Omental fat pad (tissue), 4 donors: ENCODE results near the gene SEZ6. TPM values are rescaled to one million over a fixed set of nuclear protein-coding genes. Genes with fewer than 3 reads are reported as not detected.

Source experiments
- ATAC-seq: fragments of 150-250 bp; one replicate; pipeline ENCODE4 v1.9.1; 2016; ENCODE audit warnings: mild to moderate bottlenecking, moderate library complexity; ENCODE audit not compliant: low FRiP score
- DNase-seq: peaks from one replicate; pipeline ENCODE4 v3.0.0-alpha.2; 2019; ENCODE audit warnings: low spot score
- total RNA-seq, 4 donors: library from RNA; depleted of rRNA; stranded (reverse); fragments of >200 nt; gene quantifications; one replicate each; pipeline ENCODE4 v1.1.0, GENCODE V29; 2016
- TF ChIP-seq, protein P1 (sequence below), 3 donors: fragments of 450-650 bp; IDR thresholded peaks; one replicate each; pipeline ENCODE4 v1.5.1; 2016 to 2017; ENCODE audit warnings: antibody characterized with exemption in 3 of 3, mild to moderate bottlenecking in 3 of 3, moderate library complexity in 2 of 3

The SEZ6 gene
- total RNA-seq, 4 donors from 2014 or later: not detected

DNA sequence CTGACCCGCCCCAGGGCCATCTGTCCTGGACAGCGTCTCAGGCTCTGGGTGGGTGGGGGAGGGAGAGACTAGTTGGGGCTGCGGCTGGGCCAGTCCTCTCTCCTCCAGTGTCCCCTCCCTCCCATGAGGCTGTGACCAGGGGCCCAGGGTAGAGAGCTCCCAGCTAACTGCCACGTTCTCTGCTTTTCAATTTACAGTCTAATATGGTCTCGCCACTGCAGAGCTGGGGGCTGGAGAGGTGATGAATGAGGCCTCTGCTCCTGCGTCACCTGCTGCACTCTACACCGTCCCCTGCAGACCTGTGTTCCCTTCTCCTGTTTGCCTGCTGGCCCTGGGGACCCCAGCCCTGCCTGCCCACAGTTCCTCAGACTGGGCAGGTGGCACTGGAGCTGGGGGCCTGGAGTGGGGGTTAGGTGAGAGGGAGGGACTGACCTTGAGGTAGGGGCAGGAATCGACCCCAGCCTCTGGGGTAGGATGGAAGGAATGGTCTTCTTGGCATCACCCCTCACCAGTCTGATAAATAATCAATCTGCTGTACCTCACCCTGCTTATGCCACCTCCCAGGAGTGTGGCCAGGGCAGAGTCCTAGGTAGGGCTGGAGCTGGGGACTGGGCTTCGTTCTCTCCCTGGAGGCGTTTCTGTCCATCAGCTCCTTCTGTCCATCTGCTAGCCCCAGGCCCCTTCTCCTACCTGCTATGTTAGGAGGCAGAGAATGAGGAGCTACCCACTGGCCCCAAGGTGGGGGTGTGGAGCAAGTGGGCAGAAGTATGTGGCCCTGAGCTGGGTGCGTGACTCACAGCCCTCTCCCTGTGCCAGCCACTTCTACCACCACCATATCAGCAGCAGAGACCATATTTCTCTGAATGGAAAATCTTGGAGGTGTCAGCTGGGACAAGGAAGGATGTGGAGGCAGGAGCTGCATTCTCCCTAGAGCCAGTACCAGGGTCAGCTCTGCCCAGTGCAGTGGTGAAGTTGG is 12.9 kb downstream of the SEZ6 start:
- ATAC-seq (no peak), DNase-seq (no peak)
- TF ChIP-seq, protein P1, sequence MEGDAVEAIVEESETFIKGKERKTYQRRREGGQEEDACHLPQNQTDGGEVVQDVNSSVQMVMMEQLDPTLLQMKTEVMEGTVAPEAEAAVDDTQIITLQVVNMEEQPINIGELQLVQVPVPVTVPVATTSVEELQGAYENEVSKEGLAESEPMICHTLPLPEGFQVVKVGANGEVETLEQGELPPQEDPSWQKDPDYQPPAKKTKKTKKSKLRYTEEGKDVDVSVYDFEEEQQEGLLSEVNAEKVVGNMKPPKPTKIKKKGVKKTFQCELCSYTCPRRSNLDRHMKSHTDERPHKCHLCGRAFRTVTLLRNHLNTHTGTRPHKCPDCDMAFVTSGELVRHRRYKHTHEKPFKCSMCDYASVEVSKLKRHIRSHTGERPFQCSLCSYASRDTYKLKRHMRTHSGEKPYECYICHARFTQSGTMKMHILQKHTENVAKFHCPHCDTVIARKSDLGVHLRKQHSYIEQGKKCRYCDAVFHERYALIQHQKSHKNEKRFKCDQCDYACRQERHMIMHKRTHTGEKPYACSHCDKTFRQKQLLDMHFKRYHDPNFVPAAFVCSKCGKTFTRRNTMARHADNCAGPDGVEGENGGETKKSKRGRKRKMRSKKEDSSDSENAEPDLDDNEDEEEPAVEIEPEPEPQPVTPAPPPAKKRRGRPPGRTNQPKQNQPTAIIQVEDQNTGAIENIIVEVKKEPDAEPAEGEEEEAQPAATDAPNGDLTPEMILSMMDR (IDR thresholded peaks at IDR 0.05): no peak

DNA sequence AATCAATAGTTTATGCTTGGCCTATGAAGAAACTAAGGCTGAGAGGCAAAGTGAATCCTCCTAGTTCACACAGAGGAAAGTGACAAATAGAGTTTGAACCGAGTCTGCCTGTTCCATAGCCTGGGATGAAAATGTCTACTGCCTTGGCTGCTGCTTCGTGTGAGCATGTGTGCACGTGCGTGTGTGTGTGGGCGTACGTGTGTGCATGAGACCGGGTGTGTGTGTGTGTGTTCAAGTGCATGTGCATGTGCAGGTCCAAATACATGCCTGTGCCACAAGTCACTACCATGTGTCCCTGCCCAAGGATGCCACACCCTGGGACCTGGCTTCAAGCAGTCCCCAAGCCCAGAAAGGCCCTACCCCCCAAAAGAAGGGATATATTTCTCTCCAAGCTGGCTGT is 13.6 kb downstream of the SEZ6 start:
- TF ChIP-seq, protein P1 (IDR thresholded peaks at IDR 0.05): no peak
- DNase-seq (no peak), ATAC-seq (no peak)

DNA sequence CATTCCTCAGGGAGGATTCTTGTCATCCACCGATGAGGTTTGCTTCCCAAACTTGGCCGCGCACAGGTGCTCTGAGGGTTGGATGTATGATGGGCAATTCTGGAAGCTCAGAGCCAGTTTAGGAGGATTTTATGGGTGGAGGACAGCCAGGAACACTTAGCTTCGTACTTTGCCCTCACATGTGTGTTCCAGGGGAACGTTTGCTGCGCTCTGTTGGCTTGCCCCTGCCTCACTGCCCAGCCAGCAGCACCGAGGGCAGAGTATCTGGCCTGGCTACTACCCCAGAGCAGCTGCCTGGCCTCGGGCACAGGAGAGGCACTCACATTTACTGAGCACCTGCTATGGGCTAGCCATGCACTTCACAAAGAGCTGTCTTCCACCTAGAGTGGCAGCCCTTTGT is 14.1 kb downstream of the SEZ6 start:
- TF ChIP-seq, protein P1 (IDR thresholded peaks at IDR 0.05): no peak
- ATAC-seq: no peak

DNA sequence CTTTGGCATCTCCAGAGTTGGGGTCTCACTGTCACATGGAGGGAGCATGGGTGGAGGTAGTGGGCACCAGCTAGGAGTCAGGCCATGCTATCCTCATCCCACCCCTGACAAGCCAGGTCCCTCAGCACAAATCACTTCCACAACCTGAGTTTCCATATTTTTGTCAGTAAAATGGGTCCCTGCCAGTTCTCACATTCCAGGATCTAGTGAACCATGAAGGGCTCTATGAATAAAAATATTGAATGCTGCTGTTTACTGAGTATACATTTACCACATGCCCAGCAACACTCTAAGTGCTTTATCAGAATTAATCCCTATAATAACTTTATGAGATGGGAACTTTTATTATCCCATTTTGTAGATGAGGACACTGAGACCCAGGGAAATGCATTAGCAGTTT is 16.8 kb downstream of the SEZ6 start:
- TF ChIP-seq, protein P1 (IDR thresholded peaks at IDR 0.05): no peak
- no peak for ATAC-seq
- DNase-seq: no peak

More for the DNA sequence above, 14.1 kb downstream of the SEZ6 start:
- DNase-seq: no peak

DNA sequence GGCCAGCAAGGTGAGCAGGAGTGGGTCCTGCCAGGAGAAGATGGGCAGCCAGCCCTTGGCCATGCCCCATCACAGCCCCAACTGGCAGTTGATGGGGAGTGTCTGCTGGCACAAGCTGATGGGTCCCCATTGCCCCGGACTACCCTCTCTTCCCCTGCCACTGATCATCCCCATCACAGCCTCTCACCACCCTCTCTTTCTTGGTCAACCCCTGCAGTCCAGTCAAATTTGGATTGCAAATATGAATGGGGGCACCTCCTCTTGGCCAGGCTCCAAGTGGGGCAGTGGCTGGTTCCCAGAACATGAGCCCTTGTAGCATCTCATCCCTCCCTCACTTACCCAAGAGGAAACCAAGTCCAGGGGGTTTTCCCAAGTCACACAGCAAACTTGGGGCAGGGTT is 17.4 kb downstream of the SEZ6 start:
- TF ChIP-seq, protein P1 (IDR thresholded peaks at IDR 0.05): no peak
- ATAC-seq: no peak

DNA sequence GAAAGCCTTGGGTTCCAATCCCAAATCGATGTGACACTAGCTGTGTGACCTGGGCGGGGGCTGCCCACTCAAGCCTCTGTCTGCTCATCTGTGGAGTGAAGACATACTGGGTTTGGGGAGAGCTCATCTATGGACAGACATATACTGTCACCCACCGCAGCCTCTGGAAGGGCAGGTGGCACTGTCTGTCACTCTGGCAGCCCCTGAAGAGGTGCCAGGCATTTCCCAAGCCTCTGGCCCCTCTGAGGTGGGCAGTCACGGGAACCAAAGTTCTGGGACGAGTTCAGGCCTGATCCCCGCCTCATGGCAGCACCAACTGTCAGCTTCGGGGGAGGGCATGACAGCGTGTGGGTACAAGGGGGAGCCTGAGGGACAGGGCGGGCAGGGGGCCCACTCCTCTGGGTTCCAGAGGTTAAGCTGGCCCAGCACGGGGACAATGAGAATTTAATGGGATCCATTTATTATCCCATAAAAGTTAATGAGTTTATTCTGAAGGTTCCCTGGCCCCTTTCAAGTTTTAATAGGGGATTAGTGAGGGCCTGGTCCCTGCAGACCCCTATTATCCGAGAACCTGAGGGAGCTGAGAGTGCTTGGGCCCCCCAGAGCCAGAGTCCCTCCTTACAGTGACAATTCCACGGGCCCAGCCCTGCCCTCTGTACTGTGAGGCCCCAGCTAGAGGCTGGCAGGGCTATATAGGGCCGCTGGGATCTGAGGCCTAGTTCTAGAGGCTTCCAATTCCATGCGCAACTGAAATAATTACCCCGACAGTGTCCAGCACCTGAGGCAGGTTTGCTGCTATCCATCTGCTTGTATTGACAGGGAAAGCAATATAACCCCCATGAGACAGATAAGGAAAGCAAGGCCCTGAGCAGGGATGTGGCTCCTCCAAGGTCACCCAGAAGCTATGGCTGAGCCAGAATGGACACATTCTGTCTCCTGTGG is 18.8 kb downstream of the SEZ6 start:
- ATAC-seq (no peak), DNase-seq (no peak)

More for the DNA sequence above, 17.4 kb downstream of the SEZ6 start:
- no peak for DNase-seq

More for the DNA sequence above, 18.8 kb downstream of the SEZ6 start:
- TF ChIP-seq, protein P1 (IDR thresholded peaks at IDR 0.05): no peak
